HUES6 (cell line): ENCODE results near the gene TLE5.
"Not testable (repeated sequence)": the region's sequence is repeated elsewhere in the genome, so short reads cannot be mapped to it uniquely, and the experiment has no call there.

Experiments used
- H3K27ac ChIP-seq: 2 replicates; pipeline ENCODE4 v1.7.0; 2013; ENCODE audit warnings: low read depth, mild to moderate bottlenecking, low read length, inconsistent platforms
- H3K27me3 ChIP-seq: 2 replicates; pipeline ENCODE4 v1.6.1; 2013; ENCODE audit warnings: low read length; ENCODE audit not compliant: control insufficient read depth, insufficient read depth
- H3K36me3 ChIP-seq: 2 replicates; pipeline ENCODE4 v1.6.1; 2013; ENCODE audit warnings: low read length; ENCODE audit not compliant: control insufficient read depth, insufficient read depth
- H3K4me1 ChIP-seq: 2 replicates; pipeline ENCODE4 v1.6.1; 2013; ENCODE audit warnings: low read length; ENCODE audit not compliant: control insufficient read depth, insufficient read depth
- H3K4me3 ChIP-seq: 2 replicates; pipeline ENCODE4 v1.5.1; 2013; ENCODE audit warnings: low read depth, low read length
- H3K9ac ChIP-seq: one replicate; pipeline ENCODE4 v1.6.1; 2013; ENCODE audit warnings: mild to moderate bottlenecking, low read length
- H3K9me3 ChIP-seq: 2 replicates; pipeline ENCODE4 v1.6.1; 2013; ENCODE audit warnings: low read depth, low read length; ENCODE audit not compliant: control insufficient read depth, insufficient read depth

The TLE5 gene

DNA sequence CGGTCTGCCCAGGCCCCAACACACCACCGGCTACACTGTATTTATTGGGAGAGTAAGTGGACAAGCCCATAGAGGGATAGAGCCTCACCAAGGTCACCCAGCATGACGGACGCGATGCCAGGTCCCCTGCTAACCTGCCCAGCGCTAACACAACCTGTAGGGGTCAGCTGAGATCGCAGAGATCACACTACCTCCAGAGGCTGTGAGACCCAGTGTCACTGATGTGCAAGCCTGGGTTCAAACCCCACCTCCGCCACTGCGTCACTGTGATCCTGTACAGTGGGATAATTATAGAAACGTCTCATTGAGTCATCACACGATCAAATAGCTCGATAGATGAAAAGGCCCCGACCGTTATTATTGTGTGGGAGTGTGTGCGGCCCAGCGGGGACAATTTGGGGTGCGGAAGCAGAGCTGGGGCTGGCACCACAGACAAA lies 22.6 kb downstream of the TLE5 start:
- Histone ChIP-seq H3K27ac (no peak overlapping the region), H3K36me3 (no peaks in the 10 kb centered on the region), H3K9me3 (no peaks in the 10 kb centered on the region), H3K4me3 (no peak overlapping the region), H3K9ac (no peak overlapping the region), H3K27me3 (peaks cover 64% of the 10 kb centered on the region), H3K4me1 (peaks cover 11% of the 10 kb centered on the region)

DNA sequence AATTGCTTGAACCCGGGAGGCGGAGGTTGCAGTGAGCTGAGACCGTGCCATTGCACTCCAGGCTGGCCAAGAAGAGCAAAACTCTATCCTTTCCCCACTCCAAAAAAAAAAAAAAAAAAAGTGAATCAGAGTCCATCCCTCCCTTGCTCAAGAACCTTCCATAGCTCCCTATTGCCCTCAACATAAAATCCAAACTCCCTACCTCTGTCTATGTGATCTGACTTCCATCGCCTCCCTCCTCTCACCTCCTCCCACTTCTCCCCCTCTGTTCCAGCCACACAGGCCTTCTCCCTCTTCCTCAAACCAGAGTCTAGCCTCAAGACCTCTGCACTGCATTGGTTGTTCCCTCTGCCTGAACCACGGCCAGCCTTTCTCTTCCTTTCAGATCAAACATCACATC lies 23.2 kb downstream of the TLE5 start:
- peaks cover 15% of the 10 kb centered on the region for H3K4me1 ChIP-seq
- H3K36me3 ChIP-seq = no peaks in the 10 kb centered on the region
- H3K9ac ChIP-seq = no peak overlapping the region
- no peak overlapping the region for H3K4me3 ChIP-seq
- H3K27ac ChIP-seq = no peak overlapping the region
- peaks cover 64% of the 10 kb centered on the region for H3K27me3 ChIP-seq
- no peaks in the 10 kb centered on the region for H3K9me3 ChIP-seq

DNA sequence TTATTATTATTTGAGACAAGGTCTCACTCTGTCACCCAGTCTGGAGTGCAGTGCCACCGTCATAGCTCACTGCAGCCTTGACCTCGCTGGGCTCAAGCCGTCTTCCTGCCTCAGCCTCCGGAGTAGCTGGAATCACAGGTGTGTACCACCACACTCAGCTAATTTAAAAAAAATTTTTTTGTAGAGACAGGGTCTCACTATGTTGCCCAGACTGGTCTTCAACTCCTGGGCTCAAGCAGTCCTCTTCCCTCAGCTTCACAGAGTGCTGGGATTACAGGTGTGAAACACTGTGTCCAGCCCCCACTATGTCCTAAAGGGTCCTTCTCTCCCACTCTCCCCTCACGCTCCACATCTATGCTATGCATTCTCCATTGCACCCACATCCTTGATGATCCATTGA lies 24.1 kb downstream of the TLE5 start:
- Histone ChIP-seq H3K9ac (no peak overlapping the region), H3K4me3 (no peak overlapping the region), H3K9me3 (no peaks in the 10 kb centered on the region), H3K27me3 (peaks cover 69% of the 10 kb centered on the region), H3K27ac (no peak overlapping the region), H3K4me1 (peaks cover 19% of the 10 kb centered on the region), H3K36me3 (no peaks in the 10 kb centered on the region)

- not testable (repeated sequence) for H3K36me3 ChIP-seq, H3K27ac ChIP-seq, H3K9me3 ChIP-seq, H3K9ac ChIP-seq
- Histone ChIP-seq H3K4me1 (peaks cover 15% of the 10 kb centered on the region), H3K4me3 (peak overlapping the region; percentile 66), H3K27me3 (peaks cover 71% of the 10 kb centered on the region)
These were observed 25.2 kb downstream of the TLE5 start for GRCh38 chr19:3036977-3037544.

DNA sequence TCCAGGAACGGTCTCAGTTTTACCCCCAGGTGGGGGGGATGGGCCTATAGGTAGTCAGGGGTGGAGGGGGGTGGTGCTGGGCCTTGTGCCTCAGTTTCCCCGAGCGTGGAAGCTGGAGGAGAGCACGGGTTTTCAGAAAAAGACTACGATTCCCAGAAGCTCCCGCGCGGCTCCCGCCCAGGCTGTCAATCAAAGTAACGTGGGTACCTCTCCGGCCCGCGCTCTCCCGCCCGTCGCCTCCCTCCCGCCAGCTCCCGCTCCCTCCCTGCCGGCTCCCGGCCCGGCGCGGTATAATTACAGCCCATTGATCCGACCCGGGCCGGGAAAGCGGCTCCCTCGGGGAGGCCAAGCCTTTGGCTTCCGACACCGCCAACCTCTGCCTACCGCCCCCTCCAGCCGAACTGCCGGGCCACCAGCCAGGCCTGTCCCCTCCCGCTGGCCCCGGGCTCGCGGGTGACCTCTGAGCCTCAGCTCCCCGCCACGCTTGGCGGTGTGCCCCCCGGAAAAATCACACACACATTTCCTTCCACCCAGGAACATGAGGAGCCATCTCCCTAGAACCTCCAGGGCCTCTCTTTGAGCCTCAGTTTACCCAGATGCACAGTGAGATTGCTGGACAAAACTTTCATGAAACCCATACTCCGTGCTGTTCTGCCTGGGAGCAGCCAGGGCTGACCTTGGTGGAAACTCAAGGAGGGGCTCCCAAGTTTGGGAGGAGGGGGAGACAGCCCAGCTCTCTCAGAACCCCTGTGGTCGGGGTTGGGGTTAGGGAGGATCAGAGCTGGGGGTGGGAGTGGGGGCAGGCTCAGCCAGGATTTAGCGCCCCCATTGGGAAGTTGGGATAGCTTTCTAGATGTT lies 25.9 kb downstream of the TLE5 start:
- no peaks in the 10 kb centered on the region for H3K9me3 ChIP-seq
- H3K36me3 ChIP-seq = no peaks in the 10 kb centered on the region
- H3K27ac ChIP-seq = no peak overlapping the region
- H3K4me1 ChIP-seq = peaks cover 15% of the 10 kb centered on the region
- peaks cover 72% of the 10 kb centered on the region for H3K27me3 ChIP-seq
- peak overlapping the region; percentile 41 for H3K9ac ChIP-seq
- peak overlapping the region; percentile 66 for H3K4me3 ChIP-seq

- Histone ChIP-seq H3K27me3 (peaks cover 76% of the 10 kb centered on the region), H3K4me3 (peak overlapping the region; percentile 64), H3K27ac (no peak overlapping the region), H3K9ac (no peak overlapping the region), H3K36me3 (no peaks in the 10 kb centered on the region), H3K9me3 (no peaks in the 10 kb centered on the region), H3K4me1 (peaks cover 15% of the 10 kb centered on the region)
These were observed 26.7 kb downstream of the TLE5 start for GRCh38 chr19:3035542-3036118.

DNA sequence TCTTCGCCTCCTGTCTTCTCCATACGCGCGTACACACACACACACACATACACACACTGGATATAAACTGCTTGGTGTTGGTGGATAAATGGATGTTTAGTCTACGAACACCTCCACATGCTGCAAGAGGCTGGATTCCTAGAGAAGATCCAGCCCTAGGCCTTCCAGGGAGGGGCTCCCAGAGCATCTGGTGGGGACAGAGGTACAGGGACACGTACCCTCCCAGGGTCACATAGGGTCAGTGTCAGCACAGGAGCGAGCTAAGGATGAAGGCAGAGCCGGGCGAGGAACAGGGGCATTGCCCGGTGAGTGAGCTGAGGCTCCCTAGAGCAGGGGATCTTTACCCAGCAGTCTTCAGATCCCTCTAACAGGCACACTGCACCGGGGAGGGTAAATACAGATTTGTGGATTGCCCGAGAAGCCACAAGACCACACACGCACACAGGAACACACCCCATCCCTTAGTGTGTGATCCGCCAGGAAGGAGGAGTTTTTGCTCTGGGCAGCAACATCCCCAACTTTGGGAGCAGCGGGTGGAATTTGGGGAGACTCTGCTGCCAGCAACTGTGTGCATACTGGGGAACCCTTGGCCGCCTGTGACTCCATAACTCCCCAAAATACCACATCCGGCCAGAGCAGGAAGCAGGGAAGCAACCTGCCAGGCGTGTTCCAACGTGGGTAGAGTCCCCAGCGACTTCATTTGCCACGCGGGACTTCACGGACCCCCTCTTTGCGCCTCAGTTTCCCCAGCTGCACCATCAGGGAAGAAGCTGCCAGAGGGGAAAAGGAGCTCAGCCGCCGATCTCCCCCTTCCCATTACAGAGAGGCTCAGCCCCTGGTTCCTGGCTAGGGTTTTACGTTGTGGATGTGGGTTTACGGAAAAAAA lies 27.4 kb downstream of the TLE5 start:
- peak overlapping the region; percentile 31 for H3K9ac ChIP-seq
- H3K36me3 ChIP-seq = no peaks in the 10 kb centered on the region
- H3K27ac ChIP-seq = no peak overlapping the region
- H3K9me3 ChIP-seq = no peaks in the 10 kb centered on the region
- peak overlapping the region; percentile 60 for H3K4me3 ChIP-seq
- H3K4me1 ChIP-seq = peaks cover 15% of the 10 kb centered on the region
- H3K27me3 ChIP-seq = peaks cover 76% of the 10 kb centered on the region

DNA sequence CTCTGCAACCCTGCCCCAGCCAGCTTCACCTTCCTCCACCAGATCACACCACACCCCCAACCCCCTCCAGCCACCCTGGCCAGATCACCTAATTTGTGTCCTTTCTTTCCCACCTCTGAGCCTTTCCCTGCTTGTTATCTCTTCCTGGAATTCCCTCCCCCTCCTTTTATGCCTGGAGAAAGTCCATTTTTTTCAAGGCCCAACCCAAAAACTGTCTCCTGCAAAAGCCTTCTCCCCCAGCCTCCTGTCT lies 28.0 kb downstream of the TLE5 start:
- no peaks in the 10 kb centered on the region for H3K36me3 ChIP-seq
- H3K4me3 ChIP-seq = peak overlapping the region; percentile 60
- no peak overlapping the region for H3K27ac ChIP-seq
- H3K9ac ChIP-seq = peak overlapping the region; percentile 31
- no peaks in the 10 kb centered on the region for H3K9me3 ChIP-seq
- H3K4me1 ChIP-seq = peaks cover 15% of the 10 kb centered on the region
- H3K27me3 ChIP-seq = peaks cover 76% of the 10 kb centered on the region

DNA sequence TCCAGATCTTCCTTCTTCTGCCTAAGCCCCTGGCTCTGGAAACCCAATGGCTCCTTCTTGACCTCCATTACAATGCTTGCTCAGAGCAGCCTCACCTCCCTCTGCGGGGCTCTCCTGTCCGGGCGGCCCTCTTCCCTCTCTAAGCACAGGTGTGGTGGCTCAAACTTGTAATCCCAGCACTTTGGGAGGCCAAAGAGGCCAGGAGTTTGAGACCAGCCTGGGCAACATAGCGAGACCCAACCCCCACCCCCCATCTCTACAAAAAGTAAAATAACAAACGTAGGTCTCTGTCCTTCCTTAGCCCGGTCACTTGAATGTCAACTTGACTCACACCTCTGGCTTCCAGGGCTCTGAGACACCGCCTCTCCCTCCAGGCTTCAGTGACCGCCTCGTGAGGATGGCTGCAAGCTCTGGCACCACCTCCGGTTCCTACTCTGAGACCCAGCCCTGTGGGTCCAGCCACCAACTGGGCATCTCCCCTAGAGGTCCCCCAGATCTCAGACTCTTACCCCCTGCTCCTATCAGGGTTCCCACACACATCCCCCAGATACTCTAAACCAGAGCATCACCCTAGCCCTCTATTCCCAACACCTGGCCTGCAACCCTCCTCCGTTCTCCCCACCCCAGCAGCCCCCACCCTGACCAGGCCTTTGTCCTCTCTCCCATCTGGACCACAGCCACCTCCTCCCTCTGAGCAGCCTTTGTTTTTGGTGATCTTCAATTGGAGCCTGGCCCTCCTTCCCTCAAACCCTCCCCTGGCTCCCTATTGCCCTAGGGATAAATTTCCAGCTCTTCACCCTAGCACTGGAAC lies 28.5 kb downstream of the TLE5 start:
- Histone ChIP-seq H3K4me1 (peaks cover 15% of the 10 kb centered on the region), H3K4me3 (no peak overlapping the region), H3K9ac (no peak overlapping the region), H3K36me3 (no peaks in the 10 kb centered on the region), H3K27me3 (peaks cover 75% of the 10 kb centered on the region), H3K9me3 (no peaks in the 10 kb centered on the region), H3K27ac (no peak overlapping the region)

- peaks cover 19% of the 10 kb centered on the region for H3K4me1 ChIP-seq
- H3K9me3 ChIP-seq = no peaks in the 10 kb centered on the region
- H3K27me3 ChIP-seq = peaks cover 83% of the 10 kb centered on the region
- H3K4me3 ChIP-seq = no peak overlapping the region
- H3K36me3 ChIP-seq = no peaks in the 10 kb centered on the region
- no peak overlapping the region for H3K9ac ChIP-seq
- no peak overlapping the region for H3K27ac ChIP-seq
These were observed 30.8 kb downstream of the TLE5 start for GRCh38 chr19:3031607-3031867.
